ENCODE results near the gene CETN2.
A peak's percentile ranks its signal among the peaks of the same experiment; 100 is the strongest.

Gene CETN2

DNA sequence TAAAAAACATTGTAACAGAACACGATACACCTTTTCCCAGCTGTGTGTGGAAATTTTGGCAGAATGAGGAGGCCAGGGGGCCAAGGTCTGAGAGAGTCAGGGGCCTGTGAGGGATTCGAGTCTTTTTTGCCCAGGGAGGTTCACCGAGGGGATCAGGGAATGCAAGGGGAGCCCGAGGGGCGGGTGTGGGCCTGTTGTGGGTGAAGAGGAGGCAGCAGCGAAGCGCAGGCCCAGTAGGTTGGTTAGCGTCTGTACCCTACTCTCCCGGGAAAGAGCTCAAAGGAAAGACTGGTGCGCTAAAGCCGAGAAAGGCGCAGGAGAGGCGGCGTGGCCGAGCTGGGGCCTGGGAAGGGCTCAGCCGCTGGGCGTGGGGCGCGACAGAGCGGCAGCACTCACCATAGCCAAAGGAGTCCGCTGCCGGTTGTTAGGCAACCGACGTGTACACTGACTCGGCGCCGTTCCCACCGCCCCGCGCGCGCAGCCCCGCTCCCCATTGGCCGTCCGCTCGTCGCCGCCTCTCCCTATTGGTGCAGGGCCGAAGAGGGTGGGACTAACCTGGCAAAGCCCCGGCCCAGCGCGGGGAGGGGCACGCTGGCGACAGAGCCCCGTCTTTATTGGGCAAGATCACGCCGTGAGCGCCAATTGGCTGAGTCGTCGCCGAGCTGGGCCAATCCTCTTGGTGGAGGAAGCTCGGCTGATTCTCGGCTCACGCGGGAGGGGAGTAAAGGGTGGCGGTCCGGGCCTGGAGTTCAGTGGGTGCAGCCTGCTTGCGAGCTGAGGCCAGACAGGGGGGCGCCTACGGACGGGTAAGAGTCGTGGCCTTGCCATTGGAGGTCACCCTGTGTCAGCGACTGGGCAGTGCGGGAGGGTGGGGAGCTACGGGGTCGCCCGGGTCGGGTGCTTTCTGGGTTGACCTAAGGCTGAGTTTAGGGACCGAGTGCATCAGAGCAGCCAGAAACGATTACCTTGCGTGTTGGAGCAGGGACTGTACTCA is at the start of gene CETN2, which contains the start of gene NSDHL:
Gene CETN2, minus strand, starts transcription at position 446 of the 994 bp plus-strand sequence. Its CDS starts 47 bp downstream, at position 399.
Gene NSDHL, plus strand, starts transcription at position 752 of the 994 bp plus-strand sequence. CDS start 15,262 bp downstream, outside the sequence.
- TF ChIP-seq, protein P1, sequence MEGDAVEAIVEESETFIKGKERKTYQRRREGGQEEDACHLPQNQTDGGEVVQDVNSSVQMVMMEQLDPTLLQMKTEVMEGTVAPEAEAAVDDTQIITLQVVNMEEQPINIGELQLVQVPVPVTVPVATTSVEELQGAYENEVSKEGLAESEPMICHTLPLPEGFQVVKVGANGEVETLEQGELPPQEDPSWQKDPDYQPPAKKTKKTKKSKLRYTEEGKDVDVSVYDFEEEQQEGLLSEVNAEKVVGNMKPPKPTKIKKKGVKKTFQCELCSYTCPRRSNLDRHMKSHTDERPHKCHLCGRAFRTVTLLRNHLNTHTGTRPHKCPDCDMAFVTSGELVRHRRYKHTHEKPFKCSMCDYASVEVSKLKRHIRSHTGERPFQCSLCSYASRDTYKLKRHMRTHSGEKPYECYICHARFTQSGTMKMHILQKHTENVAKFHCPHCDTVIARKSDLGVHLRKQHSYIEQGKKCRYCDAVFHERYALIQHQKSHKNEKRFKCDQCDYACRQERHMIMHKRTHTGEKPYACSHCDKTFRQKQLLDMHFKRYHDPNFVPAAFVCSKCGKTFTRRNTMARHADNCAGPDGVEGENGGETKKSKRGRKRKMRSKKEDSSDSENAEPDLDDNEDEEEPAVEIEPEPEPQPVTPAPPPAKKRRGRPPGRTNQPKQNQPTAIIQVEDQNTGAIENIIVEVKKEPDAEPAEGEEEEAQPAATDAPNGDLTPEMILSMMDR (conservative IDR thresholded peaks at IDR 0.05; ENCODE audit: low read depth, low read length), result no peak
- peak; percentile 96 for DNase-seq (ENCODE audit: low read depth)
- H3K4me3 ChIP-seq (ENCODE audit: low read depth, low read length), result peak within 1 kb of the TSS; percentile 78

DNA sequence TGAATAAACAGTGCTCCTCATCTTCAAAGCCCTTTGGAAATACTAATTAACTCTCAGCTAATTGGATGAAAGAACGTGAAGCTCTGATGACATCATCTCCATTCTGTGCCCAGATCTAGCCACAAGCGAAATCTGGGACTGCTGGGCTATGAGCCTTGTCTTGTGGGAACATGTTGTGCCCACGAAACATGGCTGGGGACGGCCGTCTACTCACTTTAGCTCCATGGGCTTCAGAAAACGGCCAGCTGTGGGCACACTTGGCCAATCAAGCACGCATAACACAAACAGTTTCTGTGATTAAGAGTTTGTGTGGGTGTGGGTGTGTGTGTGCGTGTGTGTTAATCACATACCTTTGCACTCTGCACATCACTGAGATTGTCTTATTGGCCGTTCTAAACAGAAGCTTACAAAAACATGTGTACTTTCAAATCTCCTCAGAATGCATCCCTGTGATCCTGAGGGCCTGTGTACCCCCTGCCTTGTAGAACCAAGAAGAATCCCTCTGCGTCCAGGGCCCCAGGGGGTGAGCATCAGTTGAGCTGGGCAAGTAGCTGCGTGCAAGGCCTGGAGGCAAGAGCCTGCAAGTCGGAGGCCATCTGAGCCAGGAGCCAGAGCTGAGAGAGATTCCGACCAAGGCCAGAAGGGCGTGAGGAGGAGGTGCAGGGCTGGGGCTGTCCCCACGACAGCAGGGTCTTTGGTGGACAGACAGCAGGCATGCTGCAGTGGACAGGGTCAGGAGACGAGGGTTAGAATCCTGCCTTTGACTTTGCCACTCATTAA is 48.6 kb upstream of the CETN2 start:
- DNase-seq (ENCODE audit: low read depth), result no peak
- TF ChIP-seq, protein P1 (conservative IDR thresholded peaks at IDR 0.05; ENCODE audit: low read depth, low read length), result no peak

DNA sequence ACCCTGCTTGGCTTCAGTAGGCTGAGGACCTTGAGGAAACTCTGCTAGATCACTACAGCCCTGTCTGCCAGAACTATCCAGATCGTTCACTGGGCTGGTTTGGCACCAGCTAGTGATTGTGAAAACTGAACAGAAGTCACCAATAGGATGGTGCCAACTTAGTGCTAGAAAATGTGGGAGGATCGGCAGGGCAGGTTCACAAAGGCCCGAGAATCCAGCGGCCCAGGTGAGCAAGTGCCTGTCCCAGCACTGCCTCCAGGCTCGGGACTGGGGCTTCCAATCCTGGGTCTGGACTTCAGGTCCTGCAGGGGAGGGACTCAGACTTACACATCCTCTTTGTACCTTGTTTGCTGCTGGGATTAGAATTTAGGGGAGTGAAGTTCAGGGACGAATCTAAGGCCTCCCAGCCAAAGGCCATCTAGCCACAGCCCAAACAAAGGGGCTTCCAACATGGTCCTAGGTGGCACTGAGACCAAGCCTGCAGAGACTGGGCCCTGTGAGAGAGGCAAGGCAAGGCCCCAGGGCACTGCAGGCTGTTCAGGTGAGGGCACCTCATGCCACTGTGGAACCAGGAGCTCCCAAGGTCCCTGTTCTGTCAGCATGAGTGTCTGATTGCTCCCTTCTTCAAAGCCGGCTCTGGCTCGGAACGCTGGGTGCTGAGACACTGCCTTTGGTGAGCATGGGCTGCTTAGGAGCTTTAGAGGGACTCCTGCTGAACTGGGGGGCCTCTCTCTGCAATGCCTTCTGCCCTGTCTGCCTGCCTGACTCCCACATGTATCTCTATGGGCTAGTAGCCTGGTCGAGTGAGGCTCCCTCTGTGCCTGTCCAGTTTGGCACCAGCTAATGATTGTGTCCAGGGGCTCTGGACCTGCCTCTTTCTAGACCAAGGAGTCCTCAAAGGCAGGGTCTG is 46.6 kb upstream of the CETN2 start:
- no peak for DNase-seq (ENCODE audit: low read depth)
- H3K4me3 ChIP-seq (ENCODE audit: low read depth, low read length), result no peak overlapping the region
- TF ChIP-seq, protein P1 (conservative IDR thresholded peaks at IDR 0.05; ENCODE audit: low read depth, low read length), result no peak

More for the DNA sequence above, 48.6 kb upstream of the CETN2 start:
- H3K4me3 ChIP-seq (ENCODE audit: low read depth, low read length), result no peak overlapping the region

DNA sequence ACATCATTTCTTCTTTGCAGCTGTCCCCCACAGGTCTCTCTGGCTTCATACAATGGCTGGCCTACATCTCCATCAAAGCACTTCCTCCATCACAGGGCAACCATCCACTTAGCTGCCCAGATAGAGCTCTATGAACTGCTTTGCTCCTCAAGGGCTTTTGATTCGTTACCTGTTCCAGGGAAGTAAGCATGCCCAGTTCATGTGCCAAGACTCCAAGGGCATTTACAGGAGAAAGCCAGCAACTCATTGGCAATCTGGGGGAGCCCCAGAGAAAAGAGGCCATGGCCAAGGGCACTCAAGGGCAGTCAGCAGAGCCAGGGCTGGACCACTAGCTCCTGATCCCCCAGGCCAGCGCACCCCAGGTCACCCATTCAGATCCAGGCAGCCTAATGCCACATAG is 42.8 kb upstream of the CETN2 start:
- no peak overlapping the region for H3K4me3 ChIP-seq (ENCODE audit: low read depth, low read length)
- DNase-seq (ENCODE audit: low read depth), result no peak
- TF ChIP-seq, protein P1 (conservative IDR thresholded peaks at IDR 0.05; ENCODE audit: low read depth, low read length), result no peak

DNA sequence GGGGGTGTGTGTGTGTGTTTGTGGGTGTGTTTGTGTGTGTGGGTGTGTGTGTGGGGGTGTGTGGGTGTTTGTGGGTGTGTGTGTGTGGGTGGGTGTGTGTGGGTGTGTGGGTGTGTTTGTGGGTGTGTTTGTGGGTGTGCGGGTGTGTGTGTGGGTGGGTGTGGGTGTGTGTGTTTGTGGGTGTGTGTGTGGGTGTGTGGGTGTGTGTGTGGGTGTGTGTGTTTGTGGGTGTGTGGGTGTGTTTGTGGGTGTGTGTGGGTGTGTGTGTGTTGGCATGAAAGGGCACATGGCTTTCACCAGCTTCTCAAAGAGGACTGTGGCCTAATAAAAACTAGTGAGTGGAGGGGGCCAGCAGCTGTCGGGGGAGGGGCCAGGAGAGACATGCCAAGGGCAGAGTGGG is 42.0 kb upstream of the CETN2 start:
- no peak overlapping the region for H3K4me3 ChIP-seq (ENCODE audit: low read depth, low read length)
- no peak for DNase-seq (ENCODE audit: low read depth)
- TF ChIP-seq, protein P1 (conservative IDR thresholded peaks at IDR 0.05; ENCODE audit: low read depth, low read length), result no peak

DNA sequence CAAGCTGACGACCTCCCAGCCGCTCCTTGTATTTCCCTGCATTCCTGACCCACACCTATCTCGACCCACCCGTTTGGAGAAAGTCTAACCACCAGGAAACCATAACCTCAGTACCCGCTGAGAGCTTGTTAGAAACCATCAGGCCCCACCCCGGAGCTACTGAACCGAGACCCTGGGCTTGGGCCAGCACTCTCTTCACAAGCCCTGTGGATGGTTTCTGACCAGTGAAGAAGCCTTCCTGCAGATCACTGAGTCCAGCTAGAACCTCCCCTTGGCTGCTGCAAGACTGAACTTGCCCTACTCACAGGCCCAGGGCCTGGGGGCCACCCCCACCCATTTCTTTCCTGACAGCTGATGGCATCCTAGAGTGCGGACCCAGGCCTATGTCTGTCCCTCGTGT is 40.7 kb upstream of the CETN2 start:
- DNase-seq (ENCODE audit: low read depth), result no peak
- TF ChIP-seq, protein P1 (conservative IDR thresholded peaks at IDR 0.05; ENCODE audit: low read depth, low read length), result no peak
- H3K4me3 ChIP-seq (ENCODE audit: low read depth, low read length), result no peak overlapping the region
